A673 (cell line): ENCODE results near the gene P2RX6.

Experiments used
- EZH2 ChIP-seq: fragments of 200-600 bp; sonication (generic); IDR thresholded peaks from 2 replicates; pipeline ENCODE4 v1.6.1; 2017; ENCODE audit warnings: borderline replicate concordance, low read depth, mild to moderate bottlenecking, mixed read lengths, antibody characterized with exemption, low read length; ENCODE audit not compliant: poor library complexity, severe bottlenecking
- TF ChIP-seq, protein P1 (sequence below): fragments of 300-800, 200-600 bp; sonication (generic); conservative IDR thresholded peaks from 2 replicates; pipeline ENCODE4 v1.5.1; 2017; ENCODE audit warnings: low read depth, mild to moderate bottlenecking, antibody characterized with exemption, low read length, moderate library complexity, mixed read lengths

DNA sequence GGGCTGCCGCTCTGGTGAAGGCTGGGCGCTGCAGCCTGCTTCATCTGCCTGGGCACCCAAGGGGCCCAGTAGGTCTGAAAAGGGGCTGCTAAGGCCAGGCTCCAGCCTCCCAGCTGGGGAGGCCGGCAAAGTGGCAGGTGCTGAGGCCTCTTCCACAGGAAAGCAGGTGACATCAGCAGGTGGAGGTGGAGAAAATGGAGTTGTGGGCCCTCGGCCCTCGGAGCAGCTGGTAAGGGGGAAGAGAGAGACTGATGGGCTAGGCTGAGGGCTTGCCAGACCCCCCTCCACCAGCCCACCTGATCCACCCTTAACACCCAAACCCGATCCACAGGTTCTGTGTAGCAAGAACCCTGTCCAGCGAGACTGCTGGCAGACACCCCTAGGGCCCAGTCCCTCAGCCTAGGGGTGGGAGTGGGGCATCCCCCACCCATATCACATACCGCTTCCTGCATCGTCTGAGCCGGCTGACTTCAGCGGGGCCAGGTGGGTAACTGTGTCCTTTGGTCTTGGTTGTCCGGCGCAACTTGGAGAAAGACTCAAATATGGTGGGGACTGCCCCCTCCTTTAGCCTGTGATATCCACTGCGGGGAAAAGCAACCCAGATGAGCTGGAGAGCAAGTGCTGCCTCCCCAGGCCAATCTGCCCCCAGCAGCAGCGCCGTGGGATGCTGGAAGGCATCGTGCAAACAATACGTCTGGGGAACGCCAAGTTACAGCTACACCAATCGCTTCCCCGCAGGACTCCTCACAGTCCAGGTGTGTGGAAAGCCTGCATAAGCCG is 14.6 kb upstream of the P2RX6 start:
- TF ChIP-seq, protein P1, sequence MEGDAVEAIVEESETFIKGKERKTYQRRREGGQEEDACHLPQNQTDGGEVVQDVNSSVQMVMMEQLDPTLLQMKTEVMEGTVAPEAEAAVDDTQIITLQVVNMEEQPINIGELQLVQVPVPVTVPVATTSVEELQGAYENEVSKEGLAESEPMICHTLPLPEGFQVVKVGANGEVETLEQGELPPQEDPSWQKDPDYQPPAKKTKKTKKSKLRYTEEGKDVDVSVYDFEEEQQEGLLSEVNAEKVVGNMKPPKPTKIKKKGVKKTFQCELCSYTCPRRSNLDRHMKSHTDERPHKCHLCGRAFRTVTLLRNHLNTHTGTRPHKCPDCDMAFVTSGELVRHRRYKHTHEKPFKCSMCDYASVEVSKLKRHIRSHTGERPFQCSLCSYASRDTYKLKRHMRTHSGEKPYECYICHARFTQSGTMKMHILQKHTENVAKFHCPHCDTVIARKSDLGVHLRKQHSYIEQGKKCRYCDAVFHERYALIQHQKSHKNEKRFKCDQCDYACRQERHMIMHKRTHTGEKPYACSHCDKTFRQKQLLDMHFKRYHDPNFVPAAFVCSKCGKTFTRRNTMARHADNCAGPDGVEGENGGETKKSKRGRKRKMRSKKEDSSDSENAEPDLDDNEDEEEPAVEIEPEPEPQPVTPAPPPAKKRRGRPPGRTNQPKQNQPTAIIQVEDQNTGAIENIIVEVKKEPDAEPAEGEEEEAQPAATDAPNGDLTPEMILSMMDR, result no peak
- TF ChIP-seq EZH2, result no peak
